Chondrocyte (in vitro differentiated cells): Measurements from ENCODE around the gene FOSL1. TPM values are rescaled to one million over a fixed set of nuclear protein-coding genes. Genes with fewer than 3 reads are reported as not detected.
A peak's percentile ranks its signal among the peaks of the same experiment; 100 is the strongest.

Source experiments
- DNase-seq: peaks from one replicate; pipeline ENCODE4 v3.0.0; 2021; ENCODE audit warnings: mixed read lengths, low spot score
- H3K27ac Mint-ChIP-seq: one replicate; pipeline ENCODE4 v1.8.0; 2021; ENCODE audit warnings: mild to moderate bottlenecking, moderate library complexity, mixed read lengths; ENCODE audit not compliant: unreplicated experiment
- H3K27me3 Mint-ChIP-seq: 2 replicates; pipeline ENCODE4 v1.8.0; 2021; ENCODE audit warnings: low read depth, mixed read lengths
- H3K36me3 Mint-ChIP-seq: 2 replicates; pipeline ENCODE4 v1.8.0; 2021; ENCODE audit warnings: low read depth, mixed read lengths
- H3K4me1 Mint-ChIP-seq: 2 replicates; pipeline ENCODE4 v1.8.0; 2021; ENCODE audit warnings: low read depth, mild to moderate bottlenecking, mixed read lengths
- H3K4me3 Mint-ChIP-seq: one replicate; pipeline ENCODE4 v1.8.0; 2021; ENCODE audit warnings: mild to moderate bottlenecking, moderate library complexity, mixed read lengths; ENCODE audit not compliant: unreplicated experiment
- H3K9me3 Mint-ChIP-seq: 2 replicates; pipeline ENCODE4 v1.8.0; 2021; ENCODE audit warnings: low read depth, mixed read lengths
- CTCF ChIP-seq: fragments of 200-600 bp; sonication (generic); IDR thresholded peaks from 2 replicates; pipeline ENCODE4 v1.5.0; 2021; ENCODE audit warnings: antibody characterized with exemption, mild to moderate bottlenecking, moderate library complexity
- total RNA-seq: library from RNA; stranded (reverse); gene quantifications from 3 replicates; pipeline ENCODE4 v1.2.1, GENCODE V29; 2021

The FOSL1 gene
- total RNA-seq, 1 donor from 2014 or later = 7.5 TPM

- Mint-ChIP-seq H3K9me3 (no peaks in the 10 kb centered on the region), H3K36me3 (peaks cover 18% of the 10 kb centered on the region), H3K4me1 (peaks cover 50% of the 10 kb centered on the region), H3K27me3 (no peaks in the 10 kb centered on the region), H3K27ac (peak overlapping the region; percentile 96), H3K4me3 (peak overlapping the region; percentile 82)
- no peak for TF ChIP-seq CTCF
- peak; percentile 79 for DNase-seq
Observed at GRCh38 chr11:65861533-65862183, 38.5 kb downstream of the FOSL1 start.

DNA sequence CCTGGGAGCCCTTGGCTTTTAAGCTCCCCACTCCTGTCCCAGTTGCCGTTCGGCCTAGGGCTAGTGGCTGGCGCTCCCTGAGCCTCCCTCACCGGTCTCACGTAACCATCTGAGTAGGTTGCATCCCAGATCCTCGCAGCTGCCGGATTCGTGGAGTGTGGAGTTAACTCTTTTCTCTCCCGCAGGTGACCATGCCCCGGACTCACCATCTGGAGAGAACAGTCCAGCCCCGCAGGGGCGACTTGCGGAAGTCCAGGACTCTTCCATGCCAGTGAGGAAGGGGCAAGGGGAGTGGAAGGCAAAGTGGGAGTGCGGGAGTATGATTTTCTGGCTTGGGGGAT, 39.1 kb downstream of the FOSL1 start:
- no peaks in the 10 kb centered on the region for H3K9me3 Mint-ChIP-seq
- TF ChIP-seq CTCF = no peak
- peak overlapping the region; percentile 96 for H3K27ac Mint-ChIP-seq
- peak overlapping the region; percentile 82 for H3K4me3 Mint-ChIP-seq
- H3K4me1 Mint-ChIP-seq = peaks cover 55% of the 10 kb centered on the region
- no peak for DNase-seq
- peaks cover 23% of the 10 kb centered on the region for H3K36me3 Mint-ChIP-seq
- no peaks in the 10 kb centered on the region for H3K27me3 Mint-ChIP-seq

- Mint-ChIP-seq H3K27ac (peak within 1 kb of the TSS; percentile 96), H3K9me3 (no peaks in the 10 kb centered on the region), H3K36me3 (peaks cover 30% of the 10 kb centered on the region), H3K4me1 (peaks cover 61% of the 10 kb centered on the region), H3K27me3 (no peaks in the 10 kb centered on the region), H3K4me3 (peak within 1 kb of the TSS; percentile 82)
- TF ChIP-seq CTCF = peak; percentile 99
- DNase-seq = peak; percentile 98
Observed at GRCh38 chr11:65860278-65861164, 39.7 kb downstream of the FOSL1 start, which contains the start of gene MUS81. Gene MUS81 (plus strand): TSS chr11:65860433. CDS start chr11:65860754, 321 bp downstream.

- Mint-ChIP-seq H3K27ac (peak overlapping the region; percentile 96), H3K36me3 (peaks cover 29% of the 10 kb centered on the region), H3K4me1 (peaks cover 64% of the 10 kb centered on the region), H3K4me3 (peak overlapping the region; percentile 82), H3K27me3 (no peaks in the 10 kb centered on the region), H3K9me3 (no peaks in the 10 kb centered on the region)
- peak; percentile 67 for DNase-seq
- no peak for TF ChIP-seq CTCF
Observed at GRCh38 chr11:65859812-65860277, 40.3 kb downstream of the FOSL1 start.

DNA sequence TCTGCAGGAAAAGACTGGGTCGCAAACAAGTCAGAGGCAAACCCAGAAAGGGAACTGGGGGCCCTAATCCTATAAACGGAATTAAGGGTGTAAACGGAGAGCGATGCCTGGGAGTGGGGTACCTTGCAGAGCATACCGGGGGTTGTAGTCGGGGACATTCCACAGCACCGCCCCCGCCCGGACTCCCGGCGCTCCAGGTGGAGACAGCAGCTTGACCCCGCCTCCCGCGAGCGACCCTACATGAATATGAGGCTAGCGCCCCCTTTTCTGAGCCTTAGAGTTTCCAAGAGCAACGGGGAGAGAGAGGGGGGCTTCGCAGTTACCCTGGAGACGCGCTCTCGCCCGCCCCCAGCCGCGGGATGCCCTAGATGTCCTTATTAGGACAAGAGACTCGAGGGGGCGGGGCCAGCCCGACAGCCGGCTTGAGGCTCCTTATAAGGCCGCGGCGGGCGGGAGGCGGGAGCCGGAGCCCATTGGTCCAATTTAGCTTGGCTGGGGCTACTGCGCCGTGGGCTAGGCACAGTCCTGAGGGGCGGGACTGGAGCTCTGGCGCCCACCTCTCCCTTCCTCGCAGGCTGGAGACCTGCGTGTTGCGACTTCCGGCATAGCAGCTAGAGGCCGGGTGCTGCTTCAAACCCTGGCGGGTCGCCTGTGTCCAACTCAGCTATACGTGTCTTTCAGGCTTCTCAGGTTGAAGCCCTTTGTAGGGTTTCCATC, 40.9 kb downstream of the FOSL1 start:
- peaks cover 35% of the 10 kb centered on the region for H3K36me3 Mint-ChIP-seq
- H3K9me3 Mint-ChIP-seq = no peaks in the 10 kb centered on the region
- DNase-seq = peak; percentile 99
- peak; percentile 27 for TF ChIP-seq CTCF
- H3K27me3 Mint-ChIP-seq = no peaks in the 10 kb centered on the region
- peak overlapping the region; percentile 82 for H3K4me3 Mint-ChIP-seq
- peak overlapping the region; percentile 96 for H3K27ac Mint-ChIP-seq
- H3K4me1 Mint-ChIP-seq = peaks cover 69% of the 10 kb centered on the region
